GM21515 (cell line): ENCODE data around the gene ABCA4.

ENCODE experiments used
- ATAC-seq: cut with Tn5 transposase; IDR thresholded peaks from one replicate; pipeline ENCODE4 v1.9.1; 2021; ENCODE audit not compliant: unreplicated experiment

ABCA4 gene

GRCh38 chr1:94056171-94056570 lies 64.8 kb downstream of the ABCA4 start:
- no peak for ATAC-seq

GRCh38 chr1:94055459-94056122 lies 65.4 kb downstream of the ABCA4 start:
- ATAC-seq: no peak

- ATAC-seq: no peak
Measured at GRCh38 chr1:94050675-94051074, 70.3 kb downstream of the ABCA4 start.

- ATAC-seq: no peak
Measured at GRCh38 chr1:94050254-94050653, 70.7 kb downstream of the ABCA4 start.

GRCh38 chr1:94049791-94050190 lies 71.2 kb downstream of the ABCA4 start:
- no peak for ATAC-seq

GRCh38 chr1:94048413-94049164 lies 72.4 kb downstream of the ABCA4 start:
- ATAC-seq: no peak

- no peak for ATAC-seq
Measured at GRCh38 chr1:94047949-94048348, 73.0 kb downstream of the ABCA4 start.

- ATAC-seq: no peak
Measured at GRCh38 chr1:94045465-94046056, 75.4 kb downstream of the ABCA4 start.

- no peak for ATAC-seq
Measured at GRCh38 chr1:94044891-94045290, 76.1 kb downstream of the ABCA4 start.

- ATAC-seq: no peak
Measured at GRCh38 chr1:94044290-94044790, 76.6 kb downstream of the ABCA4 start.

- no peak for ATAC-seq
Measured at GRCh38 chr1:94043738-94044289, 77.1 kb downstream of the ABCA4 start.

- no peak for ATAC-seq
Measured at GRCh38 chr1:94042388-94042787, 78.6 kb downstream of the ABCA4 start.

- no peak for ATAC-seq
Measured at GRCh38 chr1:94039871-94040569, 80.9 kb downstream of the ABCA4 start.

- ATAC-seq: no peak
Measured at GRCh38 chr1:94039514-94039870, 81.5 kb downstream of the ABCA4 start.

- no peak for ATAC-seq
Measured at GRCh38 chr1:94038511-94038910, 82.4 kb downstream of the ABCA4 start.

GRCh38 chr1:94037392-94038229 lies 83.3 kb downstream of the ABCA4 start:
- ATAC-seq: no peak

GRCh38 chr1:94036730-94037129 lies 84.2 kb downstream of the ABCA4 start:
- ATAC-seq: no peak

- no peak for ATAC-seq
Measured at GRCh38 chr1:94033849-94034248, 87.1 kb downstream of the ABCA4 start.

GRCh38 chr1:94032637-94033036 lies 88.3 kb downstream of the ABCA4 start:
- no peak for ATAC-seq

- ATAC-seq: no peak
Measured at GRCh38 chr1:94031591-94031990, 89.4 kb downstream of the ABCA4 start.
